Sigmoid colon (tissue), 7 donors: ENCODE data around the gene HGS. TPM values are rescaled to one million over a fixed set of nuclear protein-coding genes. Genes with fewer than 3 reads are reported as not detected.

Source experiments
- DNase-seq: peaks from one replicate; pipeline ENCODE4 v3.0.0-alpha.2; 2019
- H3K27ac ChIP-seq, 4 donors: fragments of 200-600 bp; sonication (generic); one replicate each; pipeline ENCODE4 v1.5.1; 2016 to 2019; ENCODE audit warnings: mild to moderate bottlenecking in 1 of 4
- H3K27me3 ChIP-seq, 3 donors: fragments of 200-600 bp; sonication (generic); one replicate each; pipeline ENCODE4 v1.5.1; 2019; ENCODE audit warnings: mild to moderate bottlenecking in 1 of 3
- H3K36me3 ChIP-seq, 4 donors: fragments of 200-600 bp; sonication (generic); one replicate each; pipeline ENCODE4 v1.5.1; 2016 to 2019
- H3K4me1 ChIP-seq, 4 donors: fragments of 200-600 bp; sonication (generic); one replicate each; pipeline ENCODE4 v1.5.1; 2017 to 2019
- H3K4me3 ChIP-seq, 4 donors: fragments of 200-600 bp; sonication (generic); one replicate each; pipeline ENCODE4 v1.5.1; 2017 to 2019; ENCODE audit warnings: mild to moderate bottlenecking in 2 of 4, moderate library complexity in 1 of 4
- H3K9me3 ChIP-seq, 4 donors: fragments of 200-600 bp in 3 of 4; sonication (generic) in 3 of 4; one replicate each; pipeline versions ENCODE4 v1.5.1 to v1.6.1; 2013 to 2019
- EP300 ChIP-seq, 4 donors: sonication (generic); formaldehyde crosslinking; IDR thresholded peaks; one replicate each; pipeline ENCODE4 v1.6.1; 2017; ENCODE audit warnings: antibody characterized with exemption in 4 of 4
- POLR2A ChIP-seq, 2 donors: fragments of 450-650 bp; IDR thresholded peaks; one replicate each; pipeline ENCODE4 v1.6.1; 2016; ENCODE audit warnings: antibody characterized with exemption in 2 of 2, mild to moderate bottlenecking in 2 of 2, moderate library complexity in 2 of 2
- POLR2AphosphoS5 ChIP-seq, 4 donors: sonication (generic); formaldehyde crosslinking; IDR thresholded peaks; one replicate each; pipeline ENCODE4 v1.6.1; 2017; ENCODE audit warnings: antibody characterized with exemption in 4 of 4
- WGBS, 2 donors: extraction: QIAGEN DNeasy Blood & Tissue Kit; methylation state at CpG; one replicate each; pipeline ENCODE4 v1.1.7; 2013; 5-methylcytosine and 5-hydroxymethylcytosine counted together
- intact Hi-C: fragments of 100-400 bp; cut with DNase I; formaldehyde crosslinking; loops from one replicate; pipeline ENCODE4 v1.15.1; 2023
- polyA plus RNA-seq, 3 donors: library from polyadenylated mRNA; stranded (reverse); fragments of 200-250 nt; gene quantifications; one replicate each; pipeline ENCODE4 v1.2.3, GENCODE V29; 2013
- total RNA-seq, 4 donors: library from RNA; depleted of rRNA; stranded (reverse); fragments of >200 nt; gene quantifications; one replicate each; pipeline ENCODE4 v1.1.0, GENCODE V29; 2016
- TF ChIP-seq, protein P1 (sequence below), 4 experiments: fragments of 450-650 bp in 3 of 4; fragments of 200-600 bp in 1 of 4; IDR thresholded peaks; one replicate each; pipeline ENCODE4 v1.5.1; 2016 to 2019; ENCODE audit warnings: antibody characterized with exemption in 4 of 4, mild to moderate bottlenecking in 3 of 4, moderate library complexity in 2 of 4
- donor health status: healthy with polysubstance abuse.
- donor health status: Bipolar disorder and iron deficiency.
- donor health status: healthy.

Gene HGS
- total and polyA plus RNA-seq, 7 donors: 36.7 to 143 (median 52.9) TPM

- intact Hi-C loops: no loop called here
- no peak for TF ChIP-seq POLR2AphosphoS5 (IDR thresholded peaks at IDR 0.05)
- TF ChIP-seq, protein P1, sequence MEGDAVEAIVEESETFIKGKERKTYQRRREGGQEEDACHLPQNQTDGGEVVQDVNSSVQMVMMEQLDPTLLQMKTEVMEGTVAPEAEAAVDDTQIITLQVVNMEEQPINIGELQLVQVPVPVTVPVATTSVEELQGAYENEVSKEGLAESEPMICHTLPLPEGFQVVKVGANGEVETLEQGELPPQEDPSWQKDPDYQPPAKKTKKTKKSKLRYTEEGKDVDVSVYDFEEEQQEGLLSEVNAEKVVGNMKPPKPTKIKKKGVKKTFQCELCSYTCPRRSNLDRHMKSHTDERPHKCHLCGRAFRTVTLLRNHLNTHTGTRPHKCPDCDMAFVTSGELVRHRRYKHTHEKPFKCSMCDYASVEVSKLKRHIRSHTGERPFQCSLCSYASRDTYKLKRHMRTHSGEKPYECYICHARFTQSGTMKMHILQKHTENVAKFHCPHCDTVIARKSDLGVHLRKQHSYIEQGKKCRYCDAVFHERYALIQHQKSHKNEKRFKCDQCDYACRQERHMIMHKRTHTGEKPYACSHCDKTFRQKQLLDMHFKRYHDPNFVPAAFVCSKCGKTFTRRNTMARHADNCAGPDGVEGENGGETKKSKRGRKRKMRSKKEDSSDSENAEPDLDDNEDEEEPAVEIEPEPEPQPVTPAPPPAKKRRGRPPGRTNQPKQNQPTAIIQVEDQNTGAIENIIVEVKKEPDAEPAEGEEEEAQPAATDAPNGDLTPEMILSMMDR (IDR thresholded peaks at IDR 0.05): no peak
- no peak for TF ChIP-seq EP300 (IDR thresholded peaks at IDR 0.05)
- TF ChIP-seq POLR2A (IDR thresholded peaks at IDR 0.05): no peak
- no peak for DNase-seq
- Histone ChIP-seq H3K36me3 (peaks cover 53 to 99% (median 66%) of the 10 kb centered on the region in 4 donors), H3K27ac (no peak overlapping the region), H3K4me3 (no peak overlapping the region), H3K27me3 (no peaks in the 10 kb centered on the region), H3K9me3 (no peaks in the 10 kb centered on the region), H3K4me1 (peaks cover 0 to 11% (median 9%) of the 10 kb centered on the region in 4 donors)
- 96 to 97% methylated on average over 40 of the region's 40 CpGs for whole genome bisulfite sequencing, 2 donors
Observed at GRCh38 chr17:81696218-81696941, 12.6 kb downstream of the HGS start.

DNA sequence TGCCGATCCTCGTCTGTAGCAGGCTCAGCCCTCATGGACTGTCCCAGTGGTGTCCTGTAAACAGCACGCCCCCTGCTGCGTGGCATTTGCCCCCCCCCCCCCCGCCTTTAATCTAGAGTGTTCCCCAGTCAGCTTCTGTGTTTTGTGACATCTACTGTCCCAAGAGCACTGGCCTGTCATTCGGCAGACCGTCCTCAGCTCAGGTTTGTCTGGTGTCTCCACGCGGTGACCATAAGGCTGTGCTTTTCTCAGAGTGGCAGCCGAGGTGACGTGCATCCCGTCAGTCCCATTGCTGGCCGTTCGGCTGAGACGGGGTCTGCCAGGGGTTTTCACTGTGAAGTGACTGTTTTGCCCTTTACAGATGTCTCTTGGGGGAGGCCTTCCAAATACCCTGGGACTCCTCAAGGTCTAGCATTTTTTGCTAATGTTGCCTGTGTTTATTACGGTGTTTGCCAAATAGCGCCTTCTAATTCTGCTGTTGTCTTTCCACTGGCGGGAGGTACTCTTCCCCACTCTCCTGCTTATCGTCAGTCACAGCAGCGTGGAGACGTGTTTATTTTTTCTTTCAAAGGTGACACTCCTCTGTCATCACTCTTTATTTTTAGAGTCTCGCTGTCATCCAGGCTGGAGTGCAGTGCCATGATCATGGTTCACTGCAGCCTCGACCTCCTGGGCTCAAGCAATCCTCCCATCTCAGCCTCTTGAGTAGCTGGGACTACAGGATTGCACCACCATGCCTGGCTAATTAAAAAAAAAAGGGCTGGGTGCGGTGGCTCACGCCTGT lies 13.6 kb downstream of the HGS start:
- no peaks in the 10 kb centered on the region for H3K27me3 ChIP-seq
- WGBS, 2 donors: 89 to 90% methylated on average over 25 of the region's 25 CpGs
- intact Hi-C loops: no loop called here
- peaks cover 0 to 22% (median 20%) of the 10 kb centered on the region in 4 donors for H3K4me1 ChIP-seq
- H3K27ac ChIP-seq: no peak overlapping the region
- H3K4me3 ChIP-seq: no peak overlapping the region
- peaks cover 48 to 93% (median 56%) of the 10 kb centered on the region in 4 donors for H3K36me3 ChIP-seq
- H3K9me3 ChIP-seq: no peaks in the 10 kb centered on the region
- TF ChIP-seq POLR2AphosphoS5 (IDR thresholded peaks at IDR 0.05) (no peak), EP300 (IDR thresholded peaks at IDR 0.05) (no peak), POLR2A (IDR thresholded peaks at IDR 0.05) (no peak)
- TF ChIP-seq, protein P1 (IDR thresholded peaks at IDR 0.05): no peak
- no peak for DNase-seq

DNA sequence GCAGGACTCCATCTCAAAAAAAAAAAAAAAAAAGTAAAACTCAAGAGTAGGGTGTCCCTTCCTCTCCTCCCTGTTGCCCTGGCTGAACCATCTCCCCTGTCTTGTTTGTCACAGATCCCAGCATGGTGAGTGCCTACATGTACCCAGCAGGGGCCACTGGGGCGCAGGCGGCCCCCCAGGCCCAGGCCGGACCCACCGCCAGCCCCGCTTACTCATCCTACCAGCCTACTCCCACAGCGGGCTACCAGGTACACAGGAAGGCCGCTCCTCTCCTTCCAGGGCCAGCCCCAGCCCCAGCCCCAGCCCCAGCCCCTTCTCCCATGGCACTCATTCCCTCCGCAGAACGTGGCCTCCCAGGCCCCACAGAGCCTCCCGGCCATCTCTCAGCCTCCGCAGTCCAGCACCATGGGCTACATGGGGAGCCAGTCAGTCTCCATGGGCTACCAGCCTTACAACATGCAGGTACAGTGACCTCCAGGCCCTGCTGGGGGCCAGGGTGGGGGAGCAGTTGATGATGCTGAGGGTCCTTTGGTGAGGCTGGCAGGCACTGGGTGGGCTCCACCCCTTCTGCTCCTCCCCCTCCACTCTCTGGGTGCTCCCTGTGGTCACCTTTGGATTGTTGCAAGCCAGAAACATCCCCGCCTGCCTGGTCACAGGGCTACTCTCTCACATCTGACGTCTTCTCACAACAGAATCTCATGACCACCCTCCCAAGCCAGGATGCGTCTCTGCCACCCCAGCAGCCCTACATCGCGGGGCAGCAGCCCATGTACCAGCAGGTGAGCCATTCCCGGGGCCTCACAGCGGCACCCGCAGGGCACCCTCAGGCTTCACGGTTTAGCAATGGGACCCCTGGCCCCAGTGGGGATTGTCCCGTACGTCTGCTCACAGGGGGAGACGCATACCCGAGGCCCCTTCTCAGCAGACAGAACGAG lies 16.8 kb downstream of the HGS start:
- no peak overlapping the region for H3K4me3 ChIP-seq
- intact Hi-C loops: no loop called here
- H3K36me3 ChIP-seq: peaks cover 30 to 74% (median 31%) of the 10 kb centered on the region in 4 donors
- H3K27ac ChIP-seq: no peak overlapping the region
- TF ChIP-seq, protein P1 (IDR thresholded peaks at IDR 0.05): no peak
- TF ChIP-seq POLR2A (IDR thresholded peaks at IDR 0.05) (no peak), EP300 (IDR thresholded peaks at IDR 0.05) (no peak), POLR2AphosphoS5 (IDR thresholded peaks at IDR 0.05) (no peak)
- H3K4me1 ChIP-seq: peaks cover 0 to 39% (median 32%) of the 10 kb centered on the region in 4 donors
- DNase-seq: no peak
- H3K27me3 ChIP-seq: no peaks in the 10 kb centered on the region
- WGBS, 2 donors: 91 to 92% methylated on average over 25 of the region's 25 CpGs
- no peaks in the 10 kb centered on the region for H3K9me3 ChIP-seq

DNA sequence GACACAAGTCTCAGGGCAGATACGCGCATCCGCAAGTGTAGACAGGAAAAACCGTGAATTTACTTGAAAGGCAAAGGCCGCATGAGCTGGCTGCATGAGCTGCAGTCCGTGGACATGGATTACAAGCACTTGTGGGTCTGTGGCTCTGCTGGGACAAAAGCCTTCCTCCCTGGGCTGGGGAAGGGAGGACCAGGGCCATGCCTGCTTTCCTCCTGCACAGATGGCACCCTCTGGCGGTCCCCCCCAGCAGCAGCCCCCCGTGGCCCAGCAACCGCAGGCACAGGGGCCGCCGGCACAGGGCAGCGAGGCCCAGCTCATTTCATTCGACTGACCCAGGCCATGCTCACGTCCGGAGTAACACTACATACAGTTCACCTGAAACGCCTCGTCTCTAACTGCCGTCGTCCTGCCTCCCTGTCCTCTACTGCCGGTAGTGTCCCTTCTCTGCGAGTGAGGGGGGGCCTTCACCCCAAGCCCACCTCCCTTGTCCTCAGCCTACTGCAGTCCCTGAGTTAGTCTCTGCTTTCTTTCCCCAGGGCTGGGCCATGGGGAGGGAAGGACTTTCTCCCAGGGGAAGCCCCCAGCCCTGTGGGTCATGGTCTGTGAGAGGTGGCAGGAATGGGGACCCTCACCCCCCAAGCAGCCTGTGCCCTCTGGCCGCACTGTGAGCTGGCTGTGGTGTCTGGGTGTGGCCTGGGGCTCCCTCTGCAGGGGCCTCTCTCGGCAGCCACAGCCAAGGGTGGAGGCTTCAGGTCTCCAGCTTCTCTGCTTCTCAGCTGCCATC lies 17.7 kb downstream of the HGS start:
- WGBS, 2 donors: 67 to 77% methylated on average over 23 of the region's 23 CpGs
- TF ChIP-seq, protein P1 (IDR thresholded peaks at IDR 0.05): no peak
- no peak for TF ChIP-seq EP300 (IDR thresholded peaks at IDR 0.05)
- TF ChIP-seq POLR2A (IDR thresholded peaks at IDR 0.05): no peak
- TF ChIP-seq POLR2AphosphoS5 (IDR thresholded peaks at IDR 0.05): no peak
- Histone ChIP-seq H3K27ac (peak overlapping the region in 3 of 4 donors; percentile 95 to 98 (median 96)), H3K4me3 (peak overlapping the region in 1 of 4 donors; percentile 92), H3K9me3 (no peaks in the 10 kb centered on the region), H3K27me3 (no peaks in the 10 kb centered on the region), H3K36me3 (peaks cover 22 to 74% (median 25%) of the 10 kb centered on the region in 4 donors), H3K4me1 (peaks cover 0 to 39% (median 32%) of the 10 kb centered on the region in 4 donors)
- DNase-seq: no peak
- intact Hi-C loops: loop anchor here (2.0 kb wide), 1 partner anchor 17 kb away; the partner anchor contains the start of gene HGS
